WTC11 (cell line): ENCODE measurements around the gene CDH6.

Experiments
- FOXP1 ChIP-seq: sonication (generic); formaldehyde crosslinking; IDR thresholded peaks from 2 replicates; pipeline ENCODE4 v1.8.0; 2022; ENCODE audit warnings: missing genetic modification reagents, mild to moderate bottlenecking, moderate library complexity, borderline replicate concordance
- ZNF121 ChIP-seq: sonication (generic); formaldehyde crosslinking; IDR thresholded peaks from 2 replicates; pipeline ENCODE4 v1.8.0; 2023; ENCODE audit warnings: missing genetic modification reagents
- ZNF671 ChIP-seq: fragments of 250-450 bp; sonication (Bioruptor Pico); IDR thresholded peaks from 2 replicates; pipeline ENCODE4 v1.8.0; 2021; ENCODE audit warnings: mild to moderate bottlenecking
- TF ChIP-seq, protein P1 (sequence below): fragments of 200-600 bp; IDR thresholded peaks from 2 replicates; pipeline ENCODE4 v1.8.0; 2022; ENCODE audit warnings: antibody characterized with exemption
- TF ChIP-seq, protein P2 (sequence below): sonication (generic); formaldehyde crosslinking; IDR thresholded peaks from 2 replicates; pipeline ENCODE4 v1.8.0; 2022; ENCODE audit warnings: mild to moderate bottlenecking, missing genetic modification reagents
- TF ChIP-seq, protein P3 (sequence below): sonication (generic); formaldehyde crosslinking; IDR thresholded peaks from 2 replicates; pipeline ENCODE4 v1.8.0; 2022; ENCODE audit warnings: mild to moderate bottlenecking, missing genetic modification reagents
- TF ChIP-seq, protein P4 (sequence below): fragments of 250-450 bp; sonication (Bioruptor Pico); IDR thresholded peaks from 2 replicates; pipeline ENCODE4 v1.9.0; 2021; ENCODE audit warnings: moderate library complexity, mild to moderate bottlenecking, inconsistent platforms, borderline replicate concordance
- TF ChIP-seq, protein P5 (sequence below): sonication (generic); formaldehyde crosslinking; IDR thresholded peaks from 2 replicates; pipeline ENCODE4 v1.8.1; 2023; ENCODE audit warnings: mild to moderate bottlenecking, missing genetic modification reagents, borderline replicate concordance
- TF ChIP-seq, protein P6 (sequence below): sonication (generic); formaldehyde crosslinking; IDR thresholded peaks from 2 replicates; pipeline ENCODE4 v1.8.0; 2023; ENCODE audit warnings: missing genetic modification reagents, mild to moderate bottlenecking, borderline replicate concordance

DNA sequence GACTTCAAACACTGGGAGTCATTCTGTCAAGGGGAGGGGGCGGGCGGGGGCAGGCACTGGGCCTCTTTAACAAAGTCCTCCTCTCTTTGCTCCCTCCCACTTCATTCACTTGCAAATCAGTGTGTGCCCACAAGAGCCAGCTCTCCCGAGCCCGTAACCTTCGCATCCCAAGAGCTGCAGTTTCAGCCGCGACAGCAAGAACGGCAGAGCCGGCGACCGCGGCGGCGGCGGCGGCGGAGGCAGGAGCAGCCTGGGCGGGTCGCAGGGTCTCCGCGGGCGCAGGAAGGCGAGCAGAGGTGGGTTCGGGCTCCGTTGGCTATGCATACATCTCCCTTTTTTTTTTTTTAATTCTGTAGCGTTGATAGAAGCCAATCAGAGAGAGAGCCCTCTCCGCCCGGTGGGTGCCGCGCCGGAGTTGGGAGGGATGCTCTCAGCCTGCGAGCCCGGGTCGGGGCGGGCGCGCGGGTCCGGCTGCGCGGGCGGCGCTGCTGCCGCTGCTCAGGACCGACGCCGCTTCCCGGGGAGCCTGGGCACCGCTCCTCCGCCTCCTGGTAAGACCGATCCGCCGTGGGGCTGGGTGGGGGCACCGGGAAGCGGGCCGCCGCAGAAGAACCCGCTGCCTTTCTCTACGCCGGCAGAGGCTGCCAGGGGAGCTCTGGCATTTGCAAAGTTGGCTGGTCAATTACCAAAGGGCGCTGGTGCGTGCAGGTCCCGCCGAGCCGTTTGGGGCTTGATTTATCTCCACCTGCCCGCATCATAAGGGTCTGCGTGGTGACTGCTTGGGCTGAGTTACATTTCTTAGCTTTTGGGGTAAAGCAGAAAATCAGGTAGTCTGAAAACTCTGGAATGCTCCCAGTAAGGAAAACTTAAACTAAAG lies at the start of gene CDH6:
- TF ChIP-seq FOXP1: no peak
- TF ChIP-seq, protein P1, sequence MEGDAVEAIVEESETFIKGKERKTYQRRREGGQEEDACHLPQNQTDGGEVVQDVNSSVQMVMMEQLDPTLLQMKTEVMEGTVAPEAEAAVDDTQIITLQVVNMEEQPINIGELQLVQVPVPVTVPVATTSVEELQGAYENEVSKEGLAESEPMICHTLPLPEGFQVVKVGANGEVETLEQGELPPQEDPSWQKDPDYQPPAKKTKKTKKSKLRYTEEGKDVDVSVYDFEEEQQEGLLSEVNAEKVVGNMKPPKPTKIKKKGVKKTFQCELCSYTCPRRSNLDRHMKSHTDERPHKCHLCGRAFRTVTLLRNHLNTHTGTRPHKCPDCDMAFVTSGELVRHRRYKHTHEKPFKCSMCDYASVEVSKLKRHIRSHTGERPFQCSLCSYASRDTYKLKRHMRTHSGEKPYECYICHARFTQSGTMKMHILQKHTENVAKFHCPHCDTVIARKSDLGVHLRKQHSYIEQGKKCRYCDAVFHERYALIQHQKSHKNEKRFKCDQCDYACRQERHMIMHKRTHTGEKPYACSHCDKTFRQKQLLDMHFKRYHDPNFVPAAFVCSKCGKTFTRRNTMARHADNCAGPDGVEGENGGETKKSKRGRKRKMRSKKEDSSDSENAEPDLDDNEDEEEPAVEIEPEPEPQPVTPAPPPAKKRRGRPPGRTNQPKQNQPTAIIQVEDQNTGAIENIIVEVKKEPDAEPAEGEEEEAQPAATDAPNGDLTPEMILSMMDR: no peak
- TF ChIP-seq, protein P2, sequence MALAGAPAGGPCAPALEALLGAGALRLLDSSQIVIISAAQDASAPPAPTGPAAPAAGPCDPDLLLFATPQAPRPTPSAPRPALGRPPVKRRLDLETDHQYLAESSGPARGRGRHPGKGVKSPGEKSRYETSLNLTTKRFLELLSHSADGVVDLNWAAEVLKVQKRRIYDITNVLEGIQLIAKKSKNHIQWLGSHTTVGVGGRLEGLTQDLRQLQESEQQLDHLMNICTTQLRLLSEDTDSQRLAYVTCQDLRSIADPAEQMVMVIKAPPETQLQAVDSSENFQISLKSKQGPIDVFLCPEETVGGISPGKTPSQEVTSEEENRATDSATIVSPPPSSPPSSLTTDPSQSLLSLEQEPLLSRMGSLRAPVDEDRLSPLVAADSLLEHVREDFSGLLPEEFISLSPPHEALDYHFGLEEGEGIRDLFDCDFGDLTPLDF (CRISPR knock-in tag): no peak
- TF ChIP-seq, protein P3, sequence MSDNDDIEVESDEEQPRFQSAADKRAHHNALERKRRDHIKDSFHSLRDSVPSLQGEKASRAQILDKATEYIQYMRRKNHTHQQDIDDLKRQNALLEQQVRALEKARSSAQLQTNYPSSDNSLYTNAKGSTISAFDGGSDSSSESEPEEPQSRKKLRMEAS (CRISPR knock-in tag): no peak
- TF ChIP-seq, protein P4, sequence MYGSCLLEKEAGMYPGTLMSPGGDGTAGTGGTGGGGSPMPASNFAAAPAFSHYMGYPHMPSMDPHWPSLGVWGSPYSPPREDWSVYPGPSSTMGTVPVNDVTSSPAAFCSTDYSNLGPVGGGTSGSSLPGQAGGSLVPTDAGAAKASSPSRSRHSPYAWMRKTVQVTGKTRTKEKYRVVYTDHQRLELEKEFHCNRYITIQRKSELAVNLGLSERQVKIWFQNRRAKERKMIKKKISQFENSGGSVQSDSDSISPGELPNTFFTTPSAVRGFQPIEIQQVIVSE (CRISPR knock-in tag): no peak
- TF ChIP-seq ZNF121 (CRISPR knock-in tag): no peak
- TF ChIP-seq, protein P5, sequence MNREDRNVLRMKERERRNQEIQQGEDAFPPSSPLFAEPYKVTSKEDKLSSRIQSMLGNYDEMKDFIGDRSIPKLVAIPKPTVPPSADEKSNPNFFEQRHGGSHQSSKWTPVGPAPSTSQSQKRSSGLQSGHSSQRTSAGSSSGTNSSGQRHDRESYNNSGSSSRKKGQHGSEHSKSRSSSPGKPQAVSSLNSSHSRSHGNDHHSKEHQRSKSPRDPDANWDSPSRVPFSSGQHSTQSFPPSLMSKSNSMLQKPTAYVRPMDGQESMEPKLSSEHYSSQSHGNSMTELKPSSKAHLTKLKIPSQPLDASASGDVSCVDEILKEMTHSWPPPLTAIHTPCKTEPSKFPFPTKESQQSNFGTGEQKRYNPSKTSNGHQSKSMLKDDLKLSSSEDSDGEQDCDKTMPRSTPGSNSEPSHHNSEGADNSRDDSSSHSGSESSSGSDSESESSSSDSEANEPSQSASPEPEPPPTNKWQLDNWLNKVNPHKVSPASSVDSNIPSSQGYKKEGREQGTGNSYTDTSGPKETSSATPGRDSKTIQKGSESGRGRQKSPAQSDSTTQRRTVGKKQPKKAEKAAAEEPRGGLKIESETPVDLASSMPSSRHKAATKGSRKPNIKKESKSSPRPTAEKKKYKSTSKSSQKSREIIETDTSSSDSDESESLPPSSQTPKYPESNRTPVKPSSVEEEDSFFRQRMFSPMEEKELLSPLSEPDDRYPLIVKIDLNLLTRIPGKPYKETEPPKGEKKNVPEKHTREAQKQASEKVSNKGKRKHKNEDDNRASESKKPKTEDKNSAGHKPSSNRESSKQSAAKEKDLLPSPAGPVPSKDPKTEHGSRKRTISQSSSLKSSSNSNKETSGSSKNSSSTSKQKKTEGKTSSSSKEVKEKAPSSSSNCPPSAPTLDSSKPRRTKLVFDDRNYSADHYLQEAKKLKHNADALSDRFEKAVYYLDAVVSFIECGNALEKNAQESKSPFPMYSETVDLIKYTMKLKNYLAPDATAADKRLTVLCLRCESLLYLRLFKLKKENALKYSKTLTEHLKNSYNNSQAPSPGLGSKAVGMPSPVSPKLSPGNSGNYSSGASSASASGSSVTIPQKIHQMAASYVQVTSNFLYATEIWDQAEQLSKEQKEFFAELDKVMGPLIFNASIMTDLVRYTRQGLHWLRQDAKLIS (CRISPR knock-in tag): no peak
- TF ChIP-seq, protein P6, sequence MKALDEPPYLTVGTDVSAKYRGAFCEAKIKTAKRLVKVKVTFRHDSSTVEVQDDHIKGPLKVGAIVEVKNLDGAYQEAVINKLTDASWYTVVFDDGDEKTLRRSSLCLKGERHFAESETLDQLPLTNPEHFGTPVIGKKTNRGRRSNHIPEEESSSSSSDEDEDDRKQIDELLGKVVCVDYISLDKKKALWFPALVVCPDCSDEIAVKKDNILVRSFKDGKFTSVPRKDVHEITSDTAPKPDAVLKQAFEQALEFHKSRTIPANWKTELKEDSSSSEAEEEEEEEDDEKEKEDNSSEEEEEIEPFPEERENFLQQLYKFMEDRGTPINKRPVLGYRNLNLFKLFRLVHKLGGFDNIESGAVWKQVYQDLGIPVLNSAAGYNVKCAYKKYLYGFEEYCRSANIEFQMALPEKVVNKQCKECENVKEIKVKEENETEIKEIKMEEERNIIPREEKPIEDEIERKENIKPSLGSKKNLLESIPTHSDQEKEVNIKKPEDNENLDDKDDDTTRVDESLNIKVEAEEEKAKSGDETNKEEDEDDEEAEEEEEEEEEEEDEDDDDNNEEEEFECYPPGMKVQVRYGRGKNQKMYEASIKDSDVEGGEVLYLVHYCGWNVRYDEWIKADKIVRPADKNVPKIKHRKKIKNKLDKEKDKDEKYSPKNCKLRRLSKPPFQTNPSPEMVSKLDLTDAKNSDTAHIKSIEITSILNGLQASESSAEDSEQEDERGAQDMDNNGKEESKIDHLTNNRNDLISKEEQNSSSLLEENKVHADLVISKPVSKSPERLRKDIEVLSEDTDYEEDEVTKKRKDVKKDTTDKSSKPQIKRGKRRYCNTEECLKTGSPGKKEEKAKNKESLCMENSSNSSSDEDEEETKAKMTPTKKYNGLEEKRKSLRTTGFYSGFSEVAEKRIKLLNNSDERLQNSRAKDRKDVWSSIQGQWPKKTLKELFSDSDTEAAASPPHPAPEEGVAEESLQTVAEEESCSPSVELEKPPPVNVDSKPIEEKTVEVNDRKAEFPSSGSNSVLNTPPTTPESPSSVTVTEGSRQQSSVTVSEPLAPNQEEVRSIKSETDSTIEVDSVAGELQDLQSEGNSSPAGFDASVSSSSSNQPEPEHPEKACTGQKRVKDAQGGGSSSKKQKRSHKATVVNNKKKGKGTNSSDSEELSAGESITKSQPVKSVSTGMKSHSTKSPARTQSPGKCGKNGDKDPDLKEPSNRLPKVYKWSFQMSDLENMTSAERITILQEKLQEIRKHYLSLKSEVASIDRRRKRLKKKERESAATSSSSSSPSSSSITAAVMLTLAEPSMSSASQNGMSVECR: no peak
- no peak for TF ChIP-seq ZNF671 (CRISPR knock-in tag)
